HepG2 (cell line): ENCODE measurements around the gene PLCG2. TPM values are rescaled to one million over a fixed set of nuclear protein-coding genes. Genes with fewer than 3 reads are reported as not detected.

Source experiments
- ATAC-seq: fragments of 200-7000 bp; cut with Tn5 transposase; 3 replicates; pipeline ENCODE4 v1.9.1; 2020; ENCODE audit warnings: mild to moderate bottlenecking, moderate library complexity
- BruUV-seq: library from RNA; stranded (reverse); fragments of 400-500 nt; replicated peaks from 2 replicates; lab custom pipeline; 2021; lab: Mats Ljungman, UMichigan
- CTCF ChIA-PET: fragments of 300-600 bp; formaldehyde crosslinking; extraction: SDS; loops from one replicate; lab custom pipeline; 2021; ENCODE audit warnings: low total read pairs, inconsistent platforms, low intra/inter-chr PET ratio; lab: Yijun Ruan, JAX
- POLR2A ChIA-PET: fragments of 350-600 bp; sonication (Branson Sonifier 250); formaldehyde crosslinking; loops from one replicate; lab custom pipeline; 2020; ENCODE audit warnings: antibody characterized with exemption, inconsistent platforms; lab: Yijun Ruan, JAX
- DNase-seq: peaks from one replicate; pipeline ENCODE4 v3.0.0-alpha.2; 2015; ENCODE audit warnings: low spot score
- FAIRE-seq: peaks from 3 replicates; lab custom pipeline; 2011; peaks lifted over from hg19 to GRCh38; lab: Jason Lieb, UNC
- H2AFZ ChIP-seq: one replicate; pipeline ENCODE4 v1.6.1; 2011; ENCODE audit warnings: low read length, inconsistent platforms
- H3K27ac ChIP-seq: fragments of 300-600 bp; 3 replicates; pipeline ENCODE4 v1.8.0; 2011; ENCODE audit warnings: mixed run types, mild to moderate bottlenecking, mixed read lengths, low read length, inconsistent platforms; ENCODE audit not compliant: insufficient read depth; ENCODE audit errors: extremely low read length
- H3K27me3 ChIP-seq, 2 experiments: fragments of 200-600 bp in 1 of 2; 2 replicates in 1 of 2; 3 replicates in 1 of 2; pipeline versions ENCODE4 v1.6.0 to v1.8.0; 2011; ENCODE audit warnings: low read length in 2 of 2, mild to moderate bottlenecking in 2 of 2, moderate library complexity in 2 of 2, inconsistent platforms in 1 of 2; ENCODE audit not compliant: insufficient read depth in 2 of 2, control insufficient read depth in 1 of 2
- H3K36me3 ChIP-seq, 2 experiments: fragments of 200-600 bp in 1 of 2; replicated peaks in 1 of 2; 2 replicates in 1 of 2; 3 replicates in 1 of 2; pipeline versions ENCODE4 v1.5.1 to v1.8.0; 2011; ENCODE audit warnings: low read length in 2 of 2, inconsistent platforms in 1 of 2; ENCODE audit not compliant: insufficient read depth in 2 of 2, control insufficient read depth in 1 of 2
- H3K4me1 ChIP-seq: 2 replicates; pipeline ENCODE4 v1.5.1; 2012; ENCODE audit warnings: low read length, inconsistent platforms; ENCODE audit not compliant: insufficient read depth
- H3K4me2 ChIP-seq: 2 replicates; pipeline ENCODE4 v1.6.0; 2011; ENCODE audit warnings: low read depth, low read length, inconsistent platforms
- H3K4me3 ChIP-seq, 3 experiments: fragments of 200-600 bp in 1 of 3; sonication (generic), shearing (Covaris generic) in 1 of 3; replicated peaks in 1 of 3; 2 replicates each; pipeline ENCODE4 v1.5.1; 2011 to 2016; ENCODE audit warnings: low read length in 3 of 3, inconsistent platforms in 2 of 3, low read depth in 2 of 3, mild to moderate bottlenecking in 2 of 3, control low read depth in 1 of 3, mixed read lengths in 1 of 3; ENCODE audit not compliant: insufficient read depth in 1 of 3
- H3K79me2 ChIP-seq: one replicate; pipeline ENCODE4 v1.6.1; 2011; ENCODE audit warnings: low read length, inconsistent platforms; ENCODE audit not compliant: insufficient read depth
- H3K9ac ChIP-seq: 2 replicates; pipeline ENCODE4 v1.6.0; 2011; ENCODE audit warnings: mild to moderate bottlenecking, low read depth, low read length, inconsistent platforms; ENCODE audit not compliant: insufficient read depth
- H3K9me3 ChIP-seq: 2 replicates; pipeline ENCODE4 v1.5.1; 2012; ENCODE audit warnings: mild to moderate bottlenecking, low read length
- H4K20me1 ChIP-seq: 2 replicates; pipeline ENCODE4 v1.6.0; 2011; ENCODE audit warnings: inconsistent platforms, mild to moderate bottlenecking, low read length, moderate library complexity; ENCODE audit not compliant: insufficient read depth
- ELF4 ChIP-seq: sonication (generic); formaldehyde crosslinking; IDR thresholded peaks from 2 replicates; pipeline ENCODE4 v1.5.0; 2020; ENCODE audit warnings: missing genetic modification reagents, mild to moderate bottlenecking, moderate library complexity, borderline replicate concordance
- FOXC1 ChIP-seq: sonication (generic); formaldehyde crosslinking; IDR thresholded peaks from 2 replicates; pipeline ENCODE4 v1.8.0; 2022; ENCODE audit warnings: mild to moderate bottlenecking, missing genetic modification reagents, borderline replicate concordance
- HCFC1 ChIP-seq: fragments of 150-350 bp; IDR thresholded peaks from 2 replicates; pipeline ENCODE4 v1.6.1; 2014; ENCODE audit warnings: low read depth, low read length
- PCBP1 ChIP-seq: fragments of 200-400 bp; formaldehyde crosslinking; IDR thresholded peaks from 2 replicates; pipeline ENCODE4 v1.6.1; 2017; ENCODE audit warnings: mild to moderate bottlenecking, low read depth, low read length, borderline replicate concordance
- RBM22 ChIP-seq: fragments of 200-400 bp; formaldehyde crosslinking; optimal IDR thresholded peaks from 2 replicates; pipeline ENCODE3; 2017; ENCODE audit warnings: mild to moderate bottlenecking, low read length, moderate library complexity
- SNRNP70 ChIP-seq: fragments of 200-400 bp; formaldehyde crosslinking; IDR thresholded peaks from 2 replicates; pipeline ENCODE4 v1.6.1; 2017; ENCODE audit warnings: mild to moderate bottlenecking, low read depth, low read length, moderate library complexity
- STAG1 ChIP-seq: sonication (generic); formaldehyde crosslinking; IDR thresholded peaks from 2 replicates; pipeline ENCODE4 v1.4.0; 2020; ENCODE audit warnings: missing genetic modification reagents
- ZNF160 ChIP-seq: sonication (generic); formaldehyde crosslinking; IDR thresholded peaks from 2 replicates; pipeline ENCODE4 v1.8.0; 2022; ENCODE audit warnings: mild to moderate bottlenecking, inconsistent platforms, missing genetic modification reagents
- ZNF589 ChIP-seq: sonication (generic); formaldehyde crosslinking; conservative IDR thresholded peaks from 2 replicates; pipeline ENCODE4 v1.8.0; 2022; ENCODE audit warnings: mild to moderate bottlenecking, moderate library complexity, missing genetic modification reagents
- ZNF703 ChIP-seq: sonication (generic); formaldehyde crosslinking; IDR thresholded peaks from 2 replicates; pipeline ENCODE4 v1.5.1; 2020; ENCODE audit warnings: missing genetic modification reagents, mild to moderate bottlenecking, moderate library complexity, borderline replicate concordance
- WGBS: methylation state at CpG from one replicate; pipeline ENCODE4 v1.1.6; 2017; ENCODE audit warnings: low lambda C conversion rate; 5-methylcytosine and 5-hydroxymethylcytosine counted together
- in situ Hi-C: cut with HindIII; loops from 2 replicates; pipeline ENCODE4 v1.10.0; 2017; ENCODE audit warnings: low pct_unique_long_range_greater_than_20kb; ENCODE audit not compliant: extremely low pct_ligation_motif_present
- intact Hi-C: fragments of 100-400 bp; cut with micrococcal nuclease; formaldehyde crosslinking; loops from one replicate; pipeline ENCODE4 v1.10.0; 2022; ENCODE audit not compliant: unreplicated experiment
- polyA plus RNA-seq, 8 experiments: library from polyadenylated mRNA; depleted of rRNA in 3 of 8; stranded (reverse) in 7 of 8; unstranded in 1 of 8; fragments of >200 nt; fragmentation: Illumina TruSeq in 4 of 8; extraction: Trizol in 4 of 8; gene quantifications; 2 replicates each; pipeline versions ENCODE4 v1.2.1 to v1.2.3, GENCODE V29; 2011 to 2016; ENCODE audit warnings: low read depth in 4 of 8, missing spikeins in 1 of 8, mixed read lengths in 1 of 8; ENCODE audit not compliant: insufficient read depth in 1 of 8
- total RNA-seq, 5 experiments: library from RNA; depleted of rRNA; stranded (reverse); fragments of >200 nt; fragmentation: Illumina TruSeq; extraction: Trizol; gene quantifications; 2 replicates each; pipeline ENCODE4 v1.2.3, GENCODE V29; 2016; ENCODE audit warnings: low read depth in 1 of 5
- TF ChIP-seq, protein P1 (sequence below): sonication (generic); formaldehyde crosslinking; IDR thresholded peaks from 2 replicates; pipeline ENCODE4 v1.5.1; 2020; ENCODE audit warnings: missing genetic modification reagents, mild to moderate bottlenecking, borderline replicate concordance
- TF ChIP-seq, protein P2 (sequence below): sonication (generic); formaldehyde crosslinking; IDR thresholded peaks from 2 replicates; pipeline ENCODE4 v1.8.1; 2022; ENCODE audit warnings: low read depth, mild to moderate bottlenecking, missing genetic modification reagents
- TF ChIP-seq, protein P3 (sequence below): sonication (generic); formaldehyde crosslinking; IDR thresholded peaks from 2 replicates; pipeline ENCODE4 v1.9.0; 2021; ENCODE audit warnings: missing genetic modification reagents, borderline replicate concordance
- TF ChIP-seq, protein P4 (sequence below): sonication (generic); formaldehyde crosslinking; IDR thresholded peaks from 2 replicates; pipeline ENCODE4 v1.8.1; 2023; ENCODE audit warnings: missing genetic modification reagents, mild to moderate bottlenecking, borderline replicate concordance

The PLCG2 gene
- total and polyA plus RNA-seq, 2 of the 13 experiments (the other 11 are each of a cell fraction or from before 2014, with no cell fraction given) = 0.13 to 0.18 TPM

DNA sequence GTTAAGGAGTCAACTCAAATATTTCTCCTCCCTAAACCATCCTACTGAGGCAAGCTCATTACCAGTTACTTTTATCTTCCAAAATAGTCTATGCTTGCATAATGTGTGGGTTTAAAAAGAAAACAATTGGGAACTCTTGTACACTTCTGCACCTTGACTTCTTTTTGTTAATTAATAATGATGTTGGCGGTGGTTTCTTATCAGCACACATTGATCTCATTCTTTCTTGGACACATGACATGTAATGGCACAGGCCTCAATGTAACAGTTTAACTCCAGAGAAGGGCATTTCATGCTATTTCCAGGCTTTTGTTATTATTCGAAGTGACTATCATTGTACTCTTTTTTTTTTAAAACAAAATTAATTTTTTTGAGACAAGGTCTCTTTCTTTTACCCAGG lies 7.8 kb downstream of the PLCG2 start:
- ATAC-seq (no peak), FAIRE-seq (no peak), DNase-seq (no peak)
- H3K4me1 ChIP-seq = no peaks in the 10 kb centered on the region
- H4K20me1 ChIP-seq = no peaks in the 10 kb centered on the region
- 23% methylated on average over 2 of the region's 2 CpGs for WGBS
- intact Hi-C loops = no loop called here
- in situ Hi-C loops = no loop called here
- H3K9ac ChIP-seq = no peak overlapping the region
- H3K4me3 ChIP-seq = no peak overlapping the region
- CTCF ChIA-PET = no interaction called here
- no peak overlapping the region for H3K4me2 ChIP-seq
- no peak overlapping the region for H3K27ac ChIP-seq
- no peak overlapping the region for H2AFZ ChIP-seq
- no TSS peak for BruUV-seq
- no peaks in the 10 kb centered on the region for H3K36me3 ChIP-seq
- no peaks in the 10 kb centered on the region for H3K79me2 ChIP-seq
- POLR2A ChIA-PET = no interaction called here
- H3K27me3 ChIP-seq = peaks cover 0 to 32% of the 10 kb centered on the region in 2 experiments; a peak in 2 of 5 replicates
- H3K9me3 ChIP-seq = no peaks in the 10 kb centered on the region
- TF ChIP-seq, protein P1, sequence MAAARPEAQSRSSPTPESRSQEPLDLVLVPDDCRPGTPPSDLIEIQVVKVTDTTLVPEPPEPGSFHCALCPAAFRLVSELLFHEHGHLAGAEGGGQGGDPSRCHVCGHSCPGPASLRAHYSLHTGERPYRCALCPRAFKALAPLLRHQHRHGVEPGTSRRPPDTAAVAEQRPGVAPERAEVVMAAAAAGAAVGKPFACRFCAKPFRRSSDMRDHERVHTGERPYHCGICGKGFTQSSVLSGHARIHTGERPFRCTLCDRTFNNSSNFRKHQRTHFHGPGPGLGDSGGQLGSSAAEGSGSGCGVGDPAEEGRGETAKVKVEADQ = no peak
- TF ChIP-seq, protein P2, sequence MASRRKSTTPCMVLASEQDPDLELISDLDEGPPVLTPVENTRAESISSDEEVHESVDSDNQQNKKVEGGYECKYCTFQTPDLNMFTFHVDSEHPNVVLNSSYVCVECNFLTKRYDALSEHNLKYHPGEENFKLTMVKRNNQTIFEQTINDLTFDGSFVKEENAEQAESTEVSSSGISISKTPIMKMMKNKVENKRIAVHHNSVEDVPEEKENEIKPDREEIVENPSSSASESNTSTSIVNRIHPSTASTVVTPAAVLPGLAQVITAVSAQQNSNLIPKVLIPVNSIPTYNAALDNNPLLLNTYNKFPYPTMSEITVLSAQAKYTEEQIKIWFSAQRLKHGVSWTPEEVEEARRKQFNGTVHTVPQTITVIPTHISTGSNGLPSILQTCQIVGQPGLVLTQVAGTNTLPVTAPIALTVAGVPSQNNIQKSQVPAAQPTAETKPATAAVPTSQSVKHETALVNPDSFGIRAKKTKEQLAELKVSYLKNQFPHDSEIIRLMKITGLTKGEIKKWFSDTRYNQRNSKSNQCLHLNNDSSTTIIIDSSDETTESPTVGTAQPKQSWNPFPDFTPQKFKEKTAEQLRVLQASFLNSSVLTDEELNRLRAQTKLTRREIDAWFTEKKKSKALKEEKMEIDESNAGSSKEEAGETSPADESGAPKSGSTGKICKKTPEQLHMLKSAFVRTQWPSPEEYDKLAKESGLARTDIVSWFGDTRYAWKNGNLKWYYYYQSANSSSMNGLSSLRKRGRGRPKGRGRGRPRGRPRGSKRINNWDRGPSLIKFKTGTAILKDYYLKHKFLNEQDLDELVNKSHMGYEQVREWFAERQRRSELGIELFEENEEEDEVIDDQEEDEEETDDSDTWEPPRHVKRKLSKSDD (CRISPR knock-in tag) = no peak
- TF ChIP-seq ZNF160 (no peak), ZNF703 (CRISPR knock-in tag) (no peak), ZNF589 (CRISPR knock-in tag) (no peak), STAG1 (CRISPR knock-in tag) (no peak), RBM22 (no peak), HCFC1 (no peak), FOXC1 (CRISPR knock-in tag) (no peak), SNRNP70 (no peak), PCBP1 (no peak), ELF4 (no peak)
- TF ChIP-seq, protein P3, sequence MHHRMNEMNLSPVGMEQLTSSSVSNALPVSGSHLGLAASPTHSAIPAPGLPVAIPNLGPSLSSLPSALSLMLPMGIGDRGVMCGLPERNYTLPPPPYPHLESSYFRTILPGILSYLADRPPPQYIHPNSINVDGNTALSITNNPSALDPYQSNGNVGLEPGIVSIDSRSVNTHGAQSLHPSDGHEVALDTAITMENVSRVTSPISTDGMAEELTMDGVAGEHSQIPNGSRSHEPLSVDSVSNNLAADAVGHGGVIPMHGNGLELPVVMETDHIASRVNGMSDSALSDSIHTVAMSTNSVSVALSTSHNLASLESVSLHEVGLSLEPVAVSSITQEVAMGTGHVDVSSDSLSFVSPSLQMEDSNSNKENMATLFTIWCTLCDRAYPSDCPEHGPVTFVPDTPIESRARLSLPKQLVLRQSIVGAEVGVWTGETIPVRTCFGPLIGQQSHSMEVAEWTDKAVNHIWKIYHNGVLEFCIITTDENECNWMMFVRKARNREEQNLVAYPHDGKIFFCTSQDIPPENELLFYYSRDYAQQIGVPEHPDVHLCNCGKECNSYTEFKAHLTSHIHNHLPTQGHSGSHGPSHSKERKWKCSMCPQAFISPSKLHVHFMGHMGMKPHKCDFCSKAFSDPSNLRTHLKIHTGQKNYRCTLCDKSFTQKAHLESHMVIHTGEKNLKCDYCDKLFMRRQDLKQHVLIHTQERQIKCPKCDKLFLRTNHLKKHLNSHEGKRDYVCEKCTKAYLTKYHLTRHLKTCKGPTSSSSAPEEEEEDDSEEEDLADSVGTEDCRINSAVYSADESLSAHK (CRISPR knock-in tag) = no peak
- TF ChIP-seq, protein P4, sequence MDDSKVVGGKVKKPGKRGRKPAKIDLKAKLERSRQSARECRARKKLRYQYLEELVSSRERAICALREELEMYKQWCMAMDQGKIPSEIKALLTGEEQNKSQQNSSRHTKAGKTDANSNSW (CRISPR knock-in tag) = no peak
